AG04449 (cell line): ENCODE results near the gene ABCC3.

ENCODE experiments used
- CTCF ChIA-PET: fragments of 350-600 bp; formaldehyde crosslinking; extraction: SDS; loops from one replicate; lab custom pipeline; 2021; ENCODE audit warnings: antibody characterized with exemption; lab: Yijun Ruan, JAX
- POLR2A ChIA-PET: fragments of 400-600, 350-600 bp; formaldehyde crosslinking; extraction: SDS; loops from one replicate; lab custom pipeline; 2020; ENCODE audit warnings: antibody characterized with exemption, inconsistent platforms; lab: Yijun Ruan, JAX
- DNase-seq: peaks from one replicate; pipeline ENCODE4 v3.0.0-alpha.2; 2010; ENCODE audit warnings: low read depth, low spot score
- H3K4me3 ChIP-seq: 2 replicates; pipeline ENCODE4 v1.5.1; 2011; ENCODE audit warnings: low read depth, mild to moderate bottlenecking, control low read depth, low read length
- CTCF ChIP-seq: IDR thresholded peaks from one replicate; pipeline ENCODE4 v1.5.1; 2011; ENCODE audit warnings: mild to moderate bottlenecking, moderate library complexity, low read length, control low read depth, inconsistent platforms; ENCODE audit not compliant: insufficient read depth; ENCODE audit errors: missing control alignments

The ABCC3 gene

GRCh38 chr17:50588391-50589049 lies 46.2 kb upstream of the ABCC3 start:
- ChIA-PET CTCF (interaction anchor here (1.2 to 3.1 kb wide), 4 partner anchors 19 to 107 kb away, joined by 3 to 12 read pairs (median 4); no protein-coding TSS in a partner anchor), POLR2A (no interaction called here)
- no peak for TF ChIP-seq CTCF
- no peak for DNase-seq
- no peak overlapping the region for H3K4me3 ChIP-seq

DNA sequence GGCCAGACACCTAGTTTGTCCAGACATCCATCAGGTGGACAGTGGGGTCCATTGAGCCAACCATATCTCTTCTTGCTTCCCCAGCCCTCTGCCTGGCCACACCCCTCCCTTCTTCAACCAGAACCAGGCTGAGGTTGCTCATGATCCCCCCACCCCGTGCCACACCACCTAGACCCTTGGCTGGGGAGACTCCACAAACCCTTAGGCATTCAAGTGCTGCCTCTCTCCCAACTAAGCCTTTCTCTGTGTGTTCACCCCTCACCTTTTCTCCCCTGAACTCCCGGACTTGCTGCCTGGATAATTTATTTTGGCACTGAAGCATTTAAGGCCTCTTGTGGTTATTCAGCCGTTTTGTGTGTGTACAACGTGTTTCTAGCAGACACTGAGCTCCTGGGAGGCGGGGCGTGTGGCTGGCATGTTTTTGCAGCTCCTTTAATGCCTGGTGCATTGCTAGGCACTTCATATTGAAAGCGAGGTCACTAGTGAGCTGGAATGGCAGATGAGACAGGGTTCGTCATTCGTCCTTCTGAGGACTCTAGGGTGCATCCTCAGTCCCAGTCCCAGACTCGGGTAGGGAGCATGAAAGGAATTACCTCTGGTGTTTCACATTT lies 45.5 kb upstream of the ABCC3 start:
- no peak for DNase-seq
- CTCF ChIA-PET, result interaction anchor here (1.4 to 3.1 kb wide), 2 partner anchors 39 to 106 kb away, joined by 3 to 12 read pairs; no protein-coding TSS in a partner anchor

DNA sequence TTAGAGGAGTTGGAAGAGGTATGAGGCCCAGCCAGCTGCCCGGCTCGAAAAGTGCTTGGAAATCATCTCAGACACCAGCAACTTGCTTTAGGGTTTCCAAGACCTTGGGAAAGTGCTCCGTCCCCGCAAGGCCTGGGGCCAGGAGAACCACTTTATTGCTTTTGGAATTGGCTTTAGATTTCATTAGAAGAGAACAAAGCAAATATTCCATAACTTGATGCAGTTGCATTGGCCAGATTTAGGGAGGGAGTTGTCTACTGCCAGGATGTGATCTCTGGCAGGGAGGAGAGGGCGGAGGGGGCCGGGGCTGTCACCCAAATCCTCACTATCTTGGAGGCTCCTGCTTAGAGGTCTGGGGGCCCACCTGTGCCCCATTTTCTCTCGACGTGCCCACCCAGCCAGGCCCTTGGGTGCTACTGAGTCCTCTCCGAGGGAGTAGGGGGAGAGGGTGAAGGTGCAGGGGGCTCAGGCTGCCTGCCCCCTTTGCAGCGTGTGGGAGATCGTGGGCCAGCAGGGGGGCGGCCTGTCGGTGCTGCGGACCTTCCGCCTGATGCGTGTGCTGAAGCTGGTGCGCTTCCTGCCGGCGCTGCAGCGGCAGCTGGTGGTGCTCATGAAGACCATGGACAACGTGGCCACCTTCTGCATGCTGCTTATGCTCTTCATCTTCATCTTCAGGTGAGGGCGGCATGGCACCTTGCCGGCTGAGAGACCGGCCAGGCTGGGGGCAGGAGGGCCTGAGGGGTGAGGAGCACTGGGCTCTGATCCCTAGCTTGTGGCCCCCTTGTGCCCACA lies 43.5 kb upstream of the ABCC3 start:
- no peak for TF ChIP-seq CTCF
- POLR2A ChIA-PET, result no interaction called here
- CTCF ChIA-PET, result interaction anchor here (3.1 kb wide), 1 partner anchor 41 kb away, joined by 12 read pairs; no protein-coding TSS in a partner anchor
- H3K4me3 ChIP-seq, result no peak overlapping the region
- DNase-seq, result no peak

More for the DNA sequence above, 45.5 kb upstream of the ABCC3 start:
- POLR2A ChIA-PET, result interaction anchor here (1.3 kb wide), 1 partner anchor 277 kb away, joined by 4 read pairs; the partner anchor contains the start of gene TOB1
- no peak for TF ChIP-seq CTCF
- H3K4me3 ChIP-seq, result no peak overlapping the region

- no peak overlapping the region for H3K4me3 ChIP-seq
- TF ChIP-seq CTCF, result no peak
- DNase-seq, result no peak
- ChIA-PET POLR2A (no interaction called here), CTCF (interaction anchor here (1.3 kb wide), 2 partner anchors 33 to 43 kb away, joined by 4 read pairs; no protein-coding TSS in a partner anchor)
Observed at GRCh38 chr17:50593321-50593720, 41.4 kb upstream of the ABCC3 start.

GRCh38 chr17:50594128-50594823 lies 40.4 kb upstream of the ABCC3 start:
- no peak for TF ChIP-seq CTCF
- CTCF ChIA-PET, result interaction anchor here (1.2 to 1.3 kb wide), 2 partner anchors 10 to 44 kb away, joined by 3 to 4 read pairs; no protein-coding TSS in a partner anchor
- POLR2A ChIA-PET, result no interaction called here
- no peak overlapping the region for H3K4me3 ChIP-seq
- no peak for DNase-seq
